ENCODE results near the gene MTFMT.

MTFMT gene

GRCh38 chr15:65067317-65067644, 37.8 kb upstream of the MTFMT start:
- DNase-seq (ENCODE audit: low read depth) = no peak
- H3K4me3 ChIP-seq (ENCODE audit: low read depth, low read length) = no peak overlapping the region
- no peak for TF ChIP-seq CTCF (IDR thresholded peaks at IDR 0.05; ENCODE audit: insufficient read depth, low read depth, low read length, missing control alignments)

- no peak overlapping the region for H3K4me3 ChIP-seq (ENCODE audit: low read depth, low read length)
- DNase-seq (ENCODE audit: low read depth) = no peak
- TF ChIP-seq CTCF (IDR thresholded peaks at IDR 0.05; ENCODE audit: insufficient read depth, low read depth, low read length, missing control alignments) = no peak
Observed at GRCh38 chr15:65066635-65067316, 37.3 kb upstream of the MTFMT start.

GRCh38 chr15:65066001-65066634, 36.7 kb upstream of the MTFMT start:
- DNase-seq (ENCODE audit: low read depth) = no peak
- no peak for TF ChIP-seq CTCF (IDR thresholded peaks at IDR 0.05; ENCODE audit: insufficient read depth, low read depth, low read length, missing control alignments)
- no peak overlapping the region for H3K4me3 ChIP-seq (ENCODE audit: low read depth, low read length)

- TF ChIP-seq CTCF (IDR thresholded peaks at IDR 0.05; ENCODE audit: insufficient read depth, low read depth, low read length, missing control alignments) = no peak
- no peak overlapping the region for H3K4me3 ChIP-seq (ENCODE audit: low read depth, low read length)
- DNase-seq (ENCODE audit: low read depth) = no peak
Observed at GRCh38 chr15:65062726-65063125, 33.3 kb upstream of the MTFMT start.

GRCh38 chr15:65062061-65062460, 32.6 kb upstream of the MTFMT start:
- no peak overlapping the region for H3K4me3 ChIP-seq (ENCODE audit: low read depth, low read length)
- no peak for TF ChIP-seq CTCF (IDR thresholded peaks at IDR 0.05; ENCODE audit: insufficient read depth, low read depth, low read length, missing control alignments)
- DNase-seq (ENCODE audit: low read depth) = no peak

- DNase-seq (ENCODE audit: low read depth) = no peak
- no peak overlapping the region for H3K4me3 ChIP-seq (ENCODE audit: low read depth, low read length)
- no peak for TF ChIP-seq CTCF (IDR thresholded peaks at IDR 0.05; ENCODE audit: insufficient read depth, low read depth, low read length, missing control alignments)
Observed at GRCh38 chr15:65060641-65061397, 31.4 kb upstream of the MTFMT start.

All from GM12865 (cell line).